Cardiac fibroblast (primary cell): ENCODE results near the gene AEN.
"Not testable (repeated sequence)": the region's sequence is repeated elsewhere in the genome, so short reads cannot be mapped to it uniquely, and the experiment has no call there.

Experiments
- DNase-seq, 2 donors: peaks; one replicate each; pipeline versions ENCODE4 v3.0.0 to v3.0.0-alpha.2; 2010; ENCODE audit warnings: low read depth in 2 of 2
- H3K4me3 ChIP-seq, 2 donors: replicated peaks in 1 of 2; 1 replicate in 1 of 2; 2 replicates in 1 of 2; pipeline ENCODE4 v1.5.1; 2011; ENCODE audit warnings: low read depth in 2 of 2, low read length in 2 of 2, mild to moderate bottlenecking in 2 of 2, moderate library complexity in 1 of 2
- TF ChIP-seq, protein P1 (sequence below): IDR thresholded peaks from one replicate; pipeline ENCODE4 v1.5.1; 2011; ENCODE audit warnings: low read depth, mild to moderate bottlenecking, low read length, inconsistent platforms

AEN gene

GRCh38 chr15:88630798-88631463 is 9.8 kb downstream of the AEN start:
- H3K4me3 ChIP-seq: no peak overlapping the region
- DNase-seq: no peak
- TF ChIP-seq, protein P1, sequence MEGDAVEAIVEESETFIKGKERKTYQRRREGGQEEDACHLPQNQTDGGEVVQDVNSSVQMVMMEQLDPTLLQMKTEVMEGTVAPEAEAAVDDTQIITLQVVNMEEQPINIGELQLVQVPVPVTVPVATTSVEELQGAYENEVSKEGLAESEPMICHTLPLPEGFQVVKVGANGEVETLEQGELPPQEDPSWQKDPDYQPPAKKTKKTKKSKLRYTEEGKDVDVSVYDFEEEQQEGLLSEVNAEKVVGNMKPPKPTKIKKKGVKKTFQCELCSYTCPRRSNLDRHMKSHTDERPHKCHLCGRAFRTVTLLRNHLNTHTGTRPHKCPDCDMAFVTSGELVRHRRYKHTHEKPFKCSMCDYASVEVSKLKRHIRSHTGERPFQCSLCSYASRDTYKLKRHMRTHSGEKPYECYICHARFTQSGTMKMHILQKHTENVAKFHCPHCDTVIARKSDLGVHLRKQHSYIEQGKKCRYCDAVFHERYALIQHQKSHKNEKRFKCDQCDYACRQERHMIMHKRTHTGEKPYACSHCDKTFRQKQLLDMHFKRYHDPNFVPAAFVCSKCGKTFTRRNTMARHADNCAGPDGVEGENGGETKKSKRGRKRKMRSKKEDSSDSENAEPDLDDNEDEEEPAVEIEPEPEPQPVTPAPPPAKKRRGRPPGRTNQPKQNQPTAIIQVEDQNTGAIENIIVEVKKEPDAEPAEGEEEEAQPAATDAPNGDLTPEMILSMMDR: no peak

- no peak for DNase-seq
- no peak overlapping the region for H3K4me3 ChIP-seq
- TF ChIP-seq, protein P1: no peak
These were observed 10.4 kb downstream of the AEN start for GRCh38 chr15:88631464-88632028.

DNA sequence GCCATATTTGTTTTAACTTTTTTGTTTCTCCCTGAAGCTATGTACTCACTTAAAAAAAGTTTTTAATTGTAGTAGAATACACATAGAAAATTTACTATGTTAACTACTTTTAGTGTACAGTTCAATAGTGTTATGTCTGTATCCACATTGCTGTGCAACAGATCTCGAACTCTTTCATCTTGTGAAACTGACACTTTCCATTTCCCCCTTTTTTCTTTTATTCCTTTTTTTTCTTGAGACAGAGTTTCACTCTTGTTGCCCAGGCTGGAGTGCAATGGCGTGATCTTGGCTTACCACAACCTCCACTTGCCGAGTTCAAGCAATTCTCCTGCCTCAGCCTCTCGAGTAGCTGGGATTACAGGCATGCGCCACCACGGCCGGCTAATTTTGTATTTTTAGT is 11.7 kb downstream of the AEN start:
- not testable (repeated sequence) for H3K4me3 ChIP-seq, DNase-seq

DNA sequence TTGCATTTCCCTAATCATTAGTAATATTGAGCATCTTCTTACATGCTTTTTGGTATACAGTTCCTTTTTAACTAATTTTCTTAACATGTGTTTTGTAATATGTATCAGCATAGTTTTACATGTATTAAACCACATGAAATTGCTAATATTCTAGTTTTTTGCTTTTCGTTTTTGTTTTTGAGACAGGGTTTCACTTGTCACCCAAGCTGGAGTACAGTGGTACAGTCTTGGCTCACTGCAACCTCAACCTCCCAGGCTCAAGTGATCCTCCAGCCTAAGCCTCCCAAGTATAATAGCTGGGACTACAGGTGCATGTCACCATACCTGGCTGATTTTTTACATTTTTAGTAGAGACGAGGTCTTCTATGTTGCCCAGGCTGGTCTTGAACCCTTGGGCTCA is 13.3 kb downstream of the AEN start:
- DNase-seq: no peak
- TF ChIP-seq, protein P1: no peak
- H3K4me3 ChIP-seq: no peak overlapping the region

- TF ChIP-seq, protein P1: no peak
- no peak overlapping the region for H3K4me3 ChIP-seq
- DNase-seq: no peak
These were observed 14.2 kb downstream of the AEN start for GRCh38 chr15:88635318-88635717.

DNA sequence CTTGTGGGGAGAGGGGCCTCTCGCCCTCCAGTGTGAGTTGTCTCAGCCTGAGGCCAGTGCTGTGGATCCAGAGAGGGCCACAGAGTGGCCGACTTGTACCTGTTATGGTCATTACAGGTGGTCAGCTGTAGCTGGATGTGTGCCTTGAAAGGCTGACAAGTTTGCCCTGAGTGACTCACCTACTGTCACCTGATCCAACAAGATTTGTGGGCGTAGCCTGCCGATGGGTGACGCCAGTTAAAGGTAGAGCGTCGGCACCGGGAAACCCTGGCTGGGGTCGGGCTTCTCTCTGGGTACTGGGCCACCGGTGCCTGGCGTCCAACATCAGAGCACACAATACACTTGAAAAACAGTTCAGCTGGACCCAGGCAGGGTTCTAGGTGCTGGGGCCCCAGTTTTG is 14.9 kb downstream of the AEN start:
- no peak for DNase-seq
- TF ChIP-seq, protein P1: no peak
- H3K4me3 ChIP-seq: no peak overlapping the region

GRCh38 chr15:88636654-88637053 is 15.5 kb downstream of the AEN start:
- DNase-seq: no peak
- TF ChIP-seq, protein P1: no peak
- no peak overlapping the region for H3K4me3 ChIP-seq
